SH-SY5Y (cell line): Measurements from ENCODE around the gene ZNF493.

Experiments
- GATA2 ChIP-seq: IDR thresholded peaks from 2 replicates; pipeline ENCODE4 v1.6.1; 2011; ENCODE audit warnings: mild to moderate bottlenecking, low read depth, low read length
- GATA3 ChIP-seq: IDR thresholded peaks from 2 replicates; pipeline ENCODE4 v1.6.1; 2011; ENCODE audit warnings: low read depth, mild to moderate bottlenecking, low read length, moderate library complexity

DNA sequence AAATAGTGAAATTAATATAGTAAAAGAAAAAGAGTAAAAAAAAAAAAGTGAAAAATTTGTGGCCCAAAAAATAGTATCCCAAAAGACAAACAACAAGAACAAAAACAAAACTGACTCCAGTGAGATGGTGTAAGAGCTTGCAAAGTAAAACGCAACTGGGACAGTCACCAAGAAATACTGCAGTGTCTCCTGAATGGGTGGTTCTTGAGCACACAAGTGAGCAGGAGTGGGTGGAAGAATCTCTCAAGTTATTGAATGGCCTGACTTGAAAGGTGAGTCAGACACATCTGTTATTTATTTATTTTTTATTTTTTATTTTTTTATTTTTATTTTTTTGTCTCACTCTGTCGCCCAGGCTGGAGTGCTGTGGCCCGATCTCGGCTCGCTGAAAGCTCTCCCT, 1.9 kb downstream of the ZNF493 start:
- TF ChIP-seq GATA2 (no peak), GATA3 (no peak)
